ENCODE data around the gene FAM168A.

DNA sequence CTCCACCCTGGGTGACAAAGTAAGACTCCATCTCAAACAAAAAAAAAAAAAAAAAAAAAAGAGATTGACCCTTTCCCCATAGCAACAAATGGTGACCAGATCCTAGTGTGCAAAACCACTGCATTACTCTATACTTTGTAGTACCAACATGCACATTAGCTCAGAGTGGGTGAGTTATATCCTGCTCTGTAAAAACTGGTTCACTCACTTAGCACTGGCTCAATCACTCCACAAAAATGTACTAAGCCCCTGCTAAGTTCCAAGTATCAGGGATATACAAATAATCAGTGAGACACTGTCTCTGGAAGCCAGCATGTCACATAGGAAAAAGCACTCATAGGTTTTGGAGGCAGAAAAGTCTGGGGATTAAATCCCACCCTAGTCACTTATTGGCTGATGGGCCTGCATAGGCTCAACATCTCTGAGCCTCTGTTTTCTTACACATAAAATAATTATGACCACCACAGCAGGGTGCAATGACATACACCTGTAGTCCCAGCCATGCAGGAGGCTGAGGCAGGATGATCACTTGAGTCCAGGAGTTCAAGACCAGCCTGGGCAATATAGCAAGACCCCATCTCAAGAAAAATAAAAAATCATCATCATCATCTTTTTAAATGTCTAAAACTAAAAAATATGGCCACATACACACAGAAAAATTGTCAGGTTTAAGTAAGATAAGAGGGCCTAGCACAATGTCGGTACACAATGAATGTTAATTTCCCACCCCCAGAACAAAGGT is 11.9 kb downstream of the FAM168A start:
- TF ChIP-seq EZH2 (IDR thresholded peaks at IDR 0.05; ENCODE audit: low read length): no peak
- TF ChIP-seq, protein P1, sequence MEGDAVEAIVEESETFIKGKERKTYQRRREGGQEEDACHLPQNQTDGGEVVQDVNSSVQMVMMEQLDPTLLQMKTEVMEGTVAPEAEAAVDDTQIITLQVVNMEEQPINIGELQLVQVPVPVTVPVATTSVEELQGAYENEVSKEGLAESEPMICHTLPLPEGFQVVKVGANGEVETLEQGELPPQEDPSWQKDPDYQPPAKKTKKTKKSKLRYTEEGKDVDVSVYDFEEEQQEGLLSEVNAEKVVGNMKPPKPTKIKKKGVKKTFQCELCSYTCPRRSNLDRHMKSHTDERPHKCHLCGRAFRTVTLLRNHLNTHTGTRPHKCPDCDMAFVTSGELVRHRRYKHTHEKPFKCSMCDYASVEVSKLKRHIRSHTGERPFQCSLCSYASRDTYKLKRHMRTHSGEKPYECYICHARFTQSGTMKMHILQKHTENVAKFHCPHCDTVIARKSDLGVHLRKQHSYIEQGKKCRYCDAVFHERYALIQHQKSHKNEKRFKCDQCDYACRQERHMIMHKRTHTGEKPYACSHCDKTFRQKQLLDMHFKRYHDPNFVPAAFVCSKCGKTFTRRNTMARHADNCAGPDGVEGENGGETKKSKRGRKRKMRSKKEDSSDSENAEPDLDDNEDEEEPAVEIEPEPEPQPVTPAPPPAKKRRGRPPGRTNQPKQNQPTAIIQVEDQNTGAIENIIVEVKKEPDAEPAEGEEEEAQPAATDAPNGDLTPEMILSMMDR (optimal IDR thresholded peaks at IDR 0.05 in 1 of 3, IDR thresholded peaks at IDR 0.05 in 1 of 3, conservative IDR thresholded peaks at IDR 0.05 in 1 of 3; ENCODE audit: extremely low read depth in 1 of 3, insufficient read depth in 2 of 3, low read length in 3 of 3): no peak

Data from keratinocyte (primary cell).